WTC11 (cell line): ENCODE results near the gene SLC22A8. TPM values are rescaled to one million over a fixed set of nuclear protein-coding genes. Genes with fewer than 3 reads are reported as not detected.

Experiments
- ATAC-seq: fragments of 200-7000 bp; cut with Tn5 transposase; 2 replicates; pipeline ENCODE4 v1.10.0; 2021; ENCODE audit warnings: mild to moderate bottlenecking, moderate library complexity
- CTCF ChIA-PET: fragments of 300-600 bp; sonication (Branson Sonifier 250); formaldehyde crosslinking; loops from one replicate; lab custom pipeline; 2021; ENCODE audit warnings: antibody characterized with exemption; lab: Charles Lee
- POLR2A ChIA-PET: fragments of 350-600 bp; sonication (Branson Sonifier 250); formaldehyde crosslinking; loops from one replicate; lab custom pipeline; 2021; ENCODE audit warnings: antibody characterized with exemption; lab: Charles Lee
- DNase-seq: peaks from one replicate; pipeline ENCODE4 v3.0.0; 2021; ENCODE audit warnings: low spot score
- H3K27ac Mint-ChIP-seq: 2 replicates; pipeline ENCODE4 v1.8.0; 2021; ENCODE audit warnings: mixed read lengths
- H3K27me3 Mint-ChIP-seq: 2 replicates; pipeline ENCODE4 v1.8.0; 2021; ENCODE audit warnings: low read depth, mild to moderate bottlenecking, moderate library complexity, mixed read lengths
- H3K36me3 Mint-ChIP-seq: 2 replicates; pipeline ENCODE4 v1.8.0; 2021; ENCODE audit warnings: mixed read lengths
- H3K4me1 Mint-ChIP-seq: 2 replicates; pipeline ENCODE4 v1.8.0; 2022; ENCODE audit warnings: mixed read lengths
- H3K4me3 Mint-ChIP-seq: 2 replicates; pipeline ENCODE4 v1.8.0; 2021; ENCODE audit warnings: mild to moderate bottlenecking, moderate library complexity, mixed read lengths
- H3K9me3 Mint-ChIP-seq: 2 replicates; pipeline ENCODE4 v1.8.0; 2021; ENCODE audit warnings: mixed read lengths
- CREB1 ChIP-seq: sonication (generic); formaldehyde crosslinking; IDR thresholded peaks from 2 replicates; pipeline ENCODE4 v1.8.0; 2023; ENCODE audit warnings: mild to moderate bottlenecking, missing genetic modification reagents
- JAZF1 ChIP-seq: fragments of 250-450 bp; sonication (Bioruptor Pico); IDR thresholded peaks from 2 replicates; pipeline ENCODE4 v1.9.0; 2021; ENCODE audit warnings: moderate library complexity, mild to moderate bottlenecking, inconsistent platforms
- JUN ChIP-seq: sonication (generic); formaldehyde crosslinking; IDR thresholded peaks from 2 replicates; pipeline ENCODE4 v1.8.0; 2023; ENCODE audit warnings: mild to moderate bottlenecking, missing genetic modification reagents
- KAT7 ChIP-seq: sonication (generic); formaldehyde crosslinking; IDR thresholded peaks from 2 replicates; pipeline ENCODE4 v1.8.1; 2023; ENCODE audit warnings: missing genetic modification reagents, mild to moderate bottlenecking, borderline replicate concordance
- MXD4 ChIP-seq: fragments of 250-450 bp; sonication (Bioruptor Pico); IDR thresholded peaks from 2 replicates; pipeline ENCODE4 v1.8.0; 2021; ENCODE audit warnings: mild to moderate bottlenecking, moderate library complexity, borderline replicate concordance
- NFATC4 ChIP-seq: fragments of 250-450 bp; sonication (Bioruptor Pico); IDR thresholded peaks from 2 replicates; pipeline ENCODE4 v1.9.0; 2021; ENCODE audit warnings: mild to moderate bottlenecking
- OVOL2 ChIP-seq: fragments of 250-450 bp; sonication (Bioruptor Pico); IDR thresholded peaks from 2 replicates; pipeline ENCODE4 v1.9.0; 2021; ENCODE audit warnings: mild to moderate bottlenecking, borderline replicate concordance
- PRRX2 ChIP-seq: fragments of 250-450 bp; sonication (Bioruptor Pico); IDR thresholded peaks from 2 replicates; pipeline ENCODE4 v1.8.0; 2021; ENCODE audit warnings: mild to moderate bottlenecking
- TEAD1 ChIP-seq: sonication (generic); formaldehyde crosslinking; IDR thresholded peaks from 2 replicates; pipeline ENCODE4 v1.8.0; 2022; ENCODE audit warnings: mild to moderate bottlenecking, missing genetic modification reagents
- ZNF416 ChIP-seq: fragments of 250-450 bp; sonication (Bioruptor Pico); IDR thresholded peaks from 2 replicates; pipeline ENCODE4 v1.9.0; 2021; ENCODE audit warnings: mild to moderate bottlenecking, inconsistent platforms
- total RNA-seq: library from RNA; stranded (reverse); gene quantifications from 3 replicates; pipeline ENCODE4 v1.2.3, GENCODE V29; 2021
- TF ChIP-seq, protein P1 (sequence below): sonication (generic); formaldehyde crosslinking; IDR thresholded peaks from 2 replicates; pipeline ENCODE4 v1.8.0; 2022; ENCODE audit warnings: mild to moderate bottlenecking, missing genetic modification reagents
- TF ChIP-seq, protein P2 (sequence below): fragments of 250-450 bp; sonication (Bioruptor Pico); IDR thresholded peaks from 2 replicates; pipeline ENCODE4 v1.8.0; 2021; ENCODE audit warnings: mild to moderate bottlenecking
- TF ChIP-seq, protein P3 (sequence below): sonication (generic); formaldehyde crosslinking; IDR thresholded peaks from 2 replicates; pipeline ENCODE4 v1.8.0; 2022; ENCODE audit warnings: mild to moderate bottlenecking, missing genetic modification reagents
- TF ChIP-seq, protein P4 (sequence below): sonication (generic); formaldehyde crosslinking; IDR thresholded peaks from 2 replicates; pipeline ENCODE4 v1.8.1; 2022; ENCODE audit warnings: mild to moderate bottlenecking, moderate library complexity, missing genetic modification reagents
- TF ChIP-seq, protein P5 (sequence below): fragments of 200-600 bp; IDR thresholded peaks from 2 replicates; pipeline ENCODE4 v1.8.0; 2022; ENCODE audit warnings: antibody characterized with exemption
- TF ChIP-seq, protein P6 (sequence below): fragments of 250-450 bp; sonication (Bioruptor Pico); IDR thresholded peaks from 2 replicates; pipeline ENCODE4 v1.9.0; 2021; ENCODE audit warnings: mild to moderate bottlenecking
- TF ChIP-seq, protein P7 (sequence below): sonication (generic); formaldehyde crosslinking; IDR thresholded peaks from 2 replicates; pipeline ENCODE4 v1.8.0; 2022; ENCODE audit warnings: missing genetic modification reagents

Gene SLC22A8
- total RNA-seq, 1 experiment from 2014 or later: not detected

DNA sequence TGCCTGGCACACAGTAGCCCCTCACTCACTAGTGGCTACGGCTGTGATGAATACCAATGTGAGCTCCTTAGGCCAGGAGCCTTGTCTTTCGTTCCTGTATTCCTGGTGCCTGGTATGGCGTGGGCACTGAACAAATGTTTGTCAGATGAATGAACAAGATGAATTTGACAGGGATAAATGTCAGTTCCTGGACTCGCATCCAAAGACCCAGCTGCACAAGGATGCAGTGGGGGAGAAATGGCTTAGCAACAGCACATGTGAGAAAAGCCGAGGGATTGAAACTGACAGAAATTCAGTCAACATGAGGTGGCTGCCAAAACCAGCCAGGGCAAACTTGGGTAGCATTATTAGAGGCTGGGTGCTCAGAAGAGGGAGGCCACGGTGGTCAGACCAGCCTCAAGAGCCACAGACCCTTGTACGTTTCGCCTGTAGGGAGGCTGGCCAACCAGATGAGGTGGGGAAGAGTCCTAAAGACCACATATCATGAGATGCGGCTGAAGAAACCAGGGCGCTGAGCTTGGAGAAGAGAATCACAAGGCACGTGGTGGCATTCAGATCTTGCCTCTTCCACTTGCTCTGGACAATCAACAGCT is 7.7 kb upstream of the SLC22A8 start:
- no peak overlapping the region for H3K4me3 Mint-ChIP-seq
- H3K36me3 Mint-ChIP-seq: peaks cover 4% of the 10 kb centered on the region; the same call in 1 of the 2 replicates
- no peak overlapping the region for H3K27ac Mint-ChIP-seq
- peaks cover 12% of the 10 kb centered on the region for H3K9me3 Mint-ChIP-seq
- POLR2A ChIA-PET: interaction anchor here (1.1 kb wide), 1 partner anchor 114 kb away, joined by 3 read pairs; no protein-coding TSS in a partner anchor
- H3K27me3 Mint-ChIP-seq: peaks cover 17% of the 10 kb centered on the region
- CTCF ChIA-PET: interaction anchor here (0.6 to 7.8 kb wide), 28 partner anchors 11 to 252 kb away, joined by 3 to 535 read pairs (median 5); partner anchors contain the start of genes CHRM1, SLC3A2 and TAF6L
- no peak for ATAC-seq
- no peak for TF ChIP-seq KAT7 (CRISPR knock-in tag)
- no peak for DNase-seq
- H3K4me1 Mint-ChIP-seq: peaks cover 16% of the 10 kb centered on the region

DNA sequence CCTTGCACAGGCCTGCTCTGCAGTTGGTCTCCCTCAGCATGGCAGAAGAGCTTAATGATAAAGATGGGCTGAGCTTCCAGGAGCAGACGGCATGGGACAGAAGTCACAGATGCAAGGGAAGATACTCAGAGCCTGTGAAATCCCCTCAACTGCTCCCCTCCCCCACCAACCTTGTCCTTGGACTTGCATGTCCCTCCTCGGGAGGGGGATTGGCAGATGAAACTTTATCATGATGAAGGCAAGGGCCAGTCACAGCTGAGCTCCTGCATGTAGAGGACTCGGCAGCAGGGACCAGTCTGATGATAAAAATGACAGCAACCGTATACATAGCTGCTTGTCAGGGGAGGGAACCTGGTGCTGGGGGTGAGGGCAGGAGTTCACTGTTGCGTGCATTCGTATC is 6.8 kb upstream of the SLC22A8 start:
- TF ChIP-seq, protein P1, sequence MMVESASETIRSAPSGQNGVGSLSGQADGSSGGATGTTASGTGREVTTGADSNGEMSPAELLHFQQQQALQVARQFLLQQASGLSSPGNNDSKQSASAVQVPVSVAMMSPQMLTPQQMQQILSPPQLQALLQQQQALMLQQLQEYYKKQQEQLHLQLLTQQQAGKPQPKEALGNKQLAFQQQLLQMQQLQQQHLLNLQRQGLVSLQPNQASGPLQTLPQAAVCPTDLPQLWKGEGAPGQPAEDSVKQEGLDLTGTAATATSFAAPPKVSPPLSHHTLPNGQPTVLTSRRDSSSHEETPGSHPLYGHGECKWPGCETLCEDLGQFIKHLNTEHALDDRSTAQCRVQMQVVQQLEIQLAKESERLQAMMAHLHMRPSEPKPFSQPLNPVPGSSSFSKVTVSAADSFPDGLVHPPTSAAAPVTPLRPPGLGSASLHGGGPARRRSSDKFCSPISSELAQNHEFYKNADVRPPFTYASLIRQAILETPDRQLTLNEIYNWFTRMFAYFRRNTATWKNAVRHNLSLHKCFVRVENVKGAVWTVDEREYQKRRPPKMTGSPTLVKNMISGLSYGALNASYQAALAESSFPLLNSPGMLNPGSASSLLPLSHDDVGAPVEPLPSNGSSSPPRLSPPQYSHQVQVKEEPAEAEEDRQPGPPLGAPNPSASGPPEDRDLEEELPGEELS (CRISPR knock-in tag): no peak
- TF ChIP-seq TEAD1: no peak
- TF ChIP-seq MXD4 (CRISPR knock-in tag): no peak
- TF ChIP-seq CREB1 (CRISPR knock-in tag): no peak
- TF ChIP-seq JAZF1: no peak
- TF ChIP-seq OVOL2 (CRISPR knock-in tag): no peak
- no peak for TF ChIP-seq NFATC4 (CRISPR knock-in tag)
- TF ChIP-seq, protein P2, sequence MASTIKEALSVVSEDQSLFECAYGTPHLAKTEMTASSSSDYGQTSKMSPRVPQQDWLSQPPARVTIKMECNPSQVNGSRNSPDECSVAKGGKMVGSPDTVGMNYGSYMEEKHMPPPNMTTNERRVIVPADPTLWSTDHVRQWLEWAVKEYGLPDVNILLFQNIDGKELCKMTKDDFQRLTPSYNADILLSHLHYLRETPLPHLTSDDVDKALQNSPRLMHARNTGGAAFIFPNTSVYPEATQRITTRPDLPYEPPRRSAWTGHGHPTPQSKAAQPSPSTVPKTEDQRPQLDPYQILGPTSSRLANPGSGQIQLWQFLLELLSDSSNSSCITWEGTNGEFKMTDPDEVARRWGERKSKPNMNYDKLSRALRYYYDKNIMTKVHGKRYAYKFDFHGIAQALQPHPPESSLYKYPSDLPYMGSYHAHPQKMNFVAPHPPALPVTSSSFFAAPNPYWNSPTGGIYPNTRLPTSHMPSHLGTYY (CRISPR knock-in tag): no peak
- TF ChIP-seq PRRX2: no peak
- Mint-ChIP-seq H3K9me3 (peaks cover 12% of the 10 kb centered on the region), H3K36me3 (peaks cover 4% of the 10 kb centered on the region; the same call in 1 of the 2 replicates), H3K27me3 (peaks cover 19% of the 10 kb centered on the region), H3K4me3 (no peak overlapping the region), H3K27ac (no peak overlapping the region), H3K4me1 (peaks cover 19% of the 10 kb centered on the region)
- no peak for ATAC-seq
- DNase-seq: no peak
- POLR2A ChIA-PET: no interaction called here
- CTCF ChIA-PET: interaction anchor here (1.1 to 7.8 kb wide), 17 partner anchors 11 to 157 kb away, joined by 3 to 535 read pairs (median 11); no protein-coding TSS in a partner anchor

DNA sequence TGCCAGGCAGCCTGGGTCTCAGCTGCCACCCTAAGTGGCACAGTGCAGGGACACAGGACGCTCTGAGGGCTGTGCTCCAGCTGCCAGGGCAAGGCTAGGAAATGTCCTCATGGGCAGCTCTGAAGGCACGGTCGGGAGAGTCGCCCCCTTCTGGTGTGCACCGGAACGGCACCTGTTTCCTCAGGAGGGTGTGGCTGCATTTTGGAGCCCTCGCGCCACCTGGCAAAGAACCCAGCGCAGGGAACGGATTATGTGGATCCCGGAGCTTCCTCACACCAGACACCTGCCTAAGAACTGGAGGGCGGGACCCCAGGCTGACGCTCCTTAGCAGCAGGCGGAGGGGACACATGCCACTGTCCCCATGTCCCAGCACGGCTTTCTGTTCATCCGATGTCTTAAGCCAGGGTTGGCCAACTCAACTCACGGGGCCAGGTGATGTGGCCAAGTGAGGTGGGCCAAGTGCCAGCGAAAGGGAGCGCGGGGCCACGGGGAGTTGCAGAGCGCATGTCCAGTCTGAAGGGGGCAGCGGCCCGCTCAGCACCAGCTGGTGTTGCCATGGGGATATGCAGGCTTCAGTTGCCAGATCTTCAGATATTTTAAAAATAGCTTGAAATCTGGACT is 5.1 kb upstream of the SLC22A8 start:
- ATAC-seq: peak; percentile 73
- DNase-seq: peak; percentile 85
- H3K36me3 Mint-ChIP-seq: peaks cover 4% of the 10 kb centered on the region; the same call in 1 of the 2 replicates
- peaks cover 24% of the 10 kb centered on the region for H3K4me1 Mint-ChIP-seq
- no peak overlapping the region for H3K27ac Mint-ChIP-seq
- H3K4me3 Mint-ChIP-seq: no peak overlapping the region
- peaks cover 19% of the 10 kb centered on the region for H3K27me3 Mint-ChIP-seq
- ChIA-PET CTCF (interaction anchor here (0.6 to 7.8 kb wide), 44 partner anchors 9 to 619 kb away, joined by 3 to 535 read pairs (median 5); partner anchors contain the start of genes LGALS12 and STX5), POLR2A (interaction anchor here (0.8 to 1.1 kb wide), 4 partner anchors 46 to 179 kb away, joined by 3 to 5 read pairs (median 3); no protein-coding TSS in a partner anchor)
- H3K9me3 Mint-ChIP-seq: peaks cover 12% of the 10 kb centered on the region
- TF ChIP-seq, protein P3, sequence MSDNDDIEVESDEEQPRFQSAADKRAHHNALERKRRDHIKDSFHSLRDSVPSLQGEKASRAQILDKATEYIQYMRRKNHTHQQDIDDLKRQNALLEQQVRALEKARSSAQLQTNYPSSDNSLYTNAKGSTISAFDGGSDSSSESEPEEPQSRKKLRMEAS (CRISPR knock-in tag): peak; percentile 63; the same call in 1 of the 2 replicates
- no peak for TF ChIP-seq ZNF416
- TF ChIP-seq, protein P4, sequence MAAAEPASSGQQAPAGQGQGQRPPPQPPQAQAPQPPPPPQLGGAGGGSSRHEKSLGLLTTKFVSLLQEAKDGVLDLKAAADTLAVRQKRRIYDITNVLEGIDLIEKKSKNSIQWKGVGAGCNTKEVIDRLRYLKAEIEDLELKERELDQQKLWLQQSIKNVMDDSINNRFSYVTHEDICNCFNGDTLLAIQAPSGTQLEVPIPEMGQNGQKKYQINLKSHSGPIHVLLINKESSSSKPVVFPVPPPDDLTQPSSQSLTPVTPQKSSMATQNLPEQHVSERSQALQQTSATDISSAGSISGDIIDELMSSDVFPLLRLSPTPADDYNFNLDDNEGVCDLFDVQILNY (CRISPR knock-in tag): 0 out of 2 replicates have a peak, but pooled peaks have one; percentile 18
- TF ChIP-seq, protein P5, sequence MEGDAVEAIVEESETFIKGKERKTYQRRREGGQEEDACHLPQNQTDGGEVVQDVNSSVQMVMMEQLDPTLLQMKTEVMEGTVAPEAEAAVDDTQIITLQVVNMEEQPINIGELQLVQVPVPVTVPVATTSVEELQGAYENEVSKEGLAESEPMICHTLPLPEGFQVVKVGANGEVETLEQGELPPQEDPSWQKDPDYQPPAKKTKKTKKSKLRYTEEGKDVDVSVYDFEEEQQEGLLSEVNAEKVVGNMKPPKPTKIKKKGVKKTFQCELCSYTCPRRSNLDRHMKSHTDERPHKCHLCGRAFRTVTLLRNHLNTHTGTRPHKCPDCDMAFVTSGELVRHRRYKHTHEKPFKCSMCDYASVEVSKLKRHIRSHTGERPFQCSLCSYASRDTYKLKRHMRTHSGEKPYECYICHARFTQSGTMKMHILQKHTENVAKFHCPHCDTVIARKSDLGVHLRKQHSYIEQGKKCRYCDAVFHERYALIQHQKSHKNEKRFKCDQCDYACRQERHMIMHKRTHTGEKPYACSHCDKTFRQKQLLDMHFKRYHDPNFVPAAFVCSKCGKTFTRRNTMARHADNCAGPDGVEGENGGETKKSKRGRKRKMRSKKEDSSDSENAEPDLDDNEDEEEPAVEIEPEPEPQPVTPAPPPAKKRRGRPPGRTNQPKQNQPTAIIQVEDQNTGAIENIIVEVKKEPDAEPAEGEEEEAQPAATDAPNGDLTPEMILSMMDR: peak; percentile 90
- TF ChIP-seq, protein P6, sequence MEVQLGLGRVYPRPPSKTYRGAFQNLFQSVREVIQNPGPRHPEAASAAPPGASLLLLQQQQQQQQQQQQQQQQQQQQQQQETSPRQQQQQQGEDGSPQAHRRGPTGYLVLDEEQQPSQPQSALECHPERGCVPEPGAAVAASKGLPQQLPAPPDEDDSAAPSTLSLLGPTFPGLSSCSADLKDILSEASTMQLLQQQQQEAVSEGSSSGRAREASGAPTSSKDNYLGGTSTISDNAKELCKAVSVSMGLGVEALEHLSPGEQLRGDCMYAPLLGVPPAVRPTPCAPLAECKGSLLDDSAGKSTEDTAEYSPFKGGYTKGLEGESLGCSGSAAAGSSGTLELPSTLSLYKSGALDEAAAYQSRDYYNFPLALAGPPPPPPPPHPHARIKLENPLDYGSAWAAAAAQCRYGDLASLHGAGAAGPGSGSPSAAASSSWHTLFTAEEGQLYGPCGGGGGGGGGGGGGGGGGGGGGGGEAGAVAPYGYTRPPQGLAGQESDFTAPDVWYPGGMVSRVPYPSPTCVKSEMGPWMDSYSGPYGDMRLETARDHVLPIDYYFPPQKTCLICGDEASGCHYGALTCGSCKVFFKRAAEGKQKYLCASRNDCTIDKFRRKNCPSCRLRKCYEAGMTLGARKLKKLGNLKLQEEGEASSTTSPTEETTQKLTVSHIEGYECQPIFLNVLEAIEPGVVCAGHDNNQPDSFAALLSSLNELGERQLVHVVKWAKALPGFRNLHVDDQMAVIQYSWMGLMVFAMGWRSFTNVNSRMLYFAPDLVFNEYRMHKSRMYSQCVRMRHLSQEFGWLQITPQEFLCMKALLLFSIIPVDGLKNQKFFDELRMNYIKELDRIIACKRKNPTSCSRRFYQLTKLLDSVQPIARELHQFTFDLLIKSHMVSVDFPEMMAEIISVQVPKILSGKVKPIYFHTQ: 0 out of 2 replicates have a peak, but pooled peaks have one; percentile 22
- no peak for TF ChIP-seq CREB1 (CRISPR knock-in tag)
- no peak for TF ChIP-seq JUN (CRISPR knock-in tag)
- TF ChIP-seq, protein P7, sequence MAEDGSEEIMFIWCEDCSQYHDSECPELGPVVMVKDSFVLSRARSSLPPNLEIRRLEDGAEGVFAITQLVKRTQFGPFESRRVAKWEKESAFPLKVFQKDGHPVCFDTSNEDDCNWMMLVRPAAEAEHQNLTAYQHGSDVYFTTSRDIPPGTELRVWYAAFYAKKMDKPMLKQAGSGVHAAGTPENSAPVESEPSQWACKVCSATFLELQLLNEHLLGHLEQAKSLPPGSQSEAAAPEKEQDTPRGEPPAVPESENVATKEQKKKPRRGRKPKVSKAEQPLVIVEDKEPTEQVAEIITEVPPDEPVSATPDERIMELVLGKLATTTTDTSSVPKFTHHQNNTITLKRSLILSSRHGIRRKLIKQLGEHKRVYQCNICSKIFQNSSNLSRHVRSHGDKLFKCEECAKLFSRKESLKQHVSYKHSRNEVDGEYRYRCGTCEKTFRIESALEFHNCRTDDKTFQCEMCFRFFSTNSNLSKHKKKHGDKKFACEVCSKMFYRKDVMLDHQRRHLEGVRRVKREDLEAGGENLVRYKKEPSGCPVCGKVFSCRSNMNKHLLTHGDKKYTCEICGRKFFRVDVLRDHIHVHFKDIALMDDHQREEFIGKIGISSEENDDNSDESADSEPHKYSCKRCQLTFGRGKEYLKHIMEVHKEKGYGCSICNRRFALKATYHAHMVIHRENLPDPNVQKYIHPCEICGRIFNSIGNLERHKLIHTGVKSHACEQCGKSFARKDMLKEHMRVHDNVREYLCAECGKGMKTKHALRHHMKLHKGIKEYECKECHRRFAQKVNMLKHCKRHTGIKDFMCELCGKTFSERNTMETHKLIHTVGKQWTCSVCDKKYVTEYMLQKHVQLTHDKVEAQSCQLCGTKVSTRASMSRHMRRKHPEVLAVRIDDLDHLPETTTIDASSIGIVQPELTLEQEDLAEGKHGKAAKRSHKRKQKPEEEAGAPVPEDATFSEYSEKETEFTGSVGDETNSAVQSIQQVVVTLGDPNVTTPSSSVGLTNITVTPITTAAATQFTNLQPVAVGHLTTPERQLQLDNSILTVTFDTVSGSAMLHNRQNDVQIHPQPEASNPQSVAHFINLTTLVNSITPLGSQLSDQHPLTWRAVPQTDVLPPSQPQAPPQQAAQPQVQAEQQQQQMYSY: peak; percentile 46; the same call in 1 of the 2 replicates
